Measurements from ENCODE around the gene KRTAP10-3. TPM values are rescaled to one million over a fixed set of nuclear protein-coding genes. Genes with fewer than 3 reads are reported as not detected.

KRTAP10-3 gene
- total and polyA plus RNA-seq, 2 of the 13 experiments (the other 11 are each of a cell fraction or from before 2014, with no cell fraction given): not detected

DNA sequence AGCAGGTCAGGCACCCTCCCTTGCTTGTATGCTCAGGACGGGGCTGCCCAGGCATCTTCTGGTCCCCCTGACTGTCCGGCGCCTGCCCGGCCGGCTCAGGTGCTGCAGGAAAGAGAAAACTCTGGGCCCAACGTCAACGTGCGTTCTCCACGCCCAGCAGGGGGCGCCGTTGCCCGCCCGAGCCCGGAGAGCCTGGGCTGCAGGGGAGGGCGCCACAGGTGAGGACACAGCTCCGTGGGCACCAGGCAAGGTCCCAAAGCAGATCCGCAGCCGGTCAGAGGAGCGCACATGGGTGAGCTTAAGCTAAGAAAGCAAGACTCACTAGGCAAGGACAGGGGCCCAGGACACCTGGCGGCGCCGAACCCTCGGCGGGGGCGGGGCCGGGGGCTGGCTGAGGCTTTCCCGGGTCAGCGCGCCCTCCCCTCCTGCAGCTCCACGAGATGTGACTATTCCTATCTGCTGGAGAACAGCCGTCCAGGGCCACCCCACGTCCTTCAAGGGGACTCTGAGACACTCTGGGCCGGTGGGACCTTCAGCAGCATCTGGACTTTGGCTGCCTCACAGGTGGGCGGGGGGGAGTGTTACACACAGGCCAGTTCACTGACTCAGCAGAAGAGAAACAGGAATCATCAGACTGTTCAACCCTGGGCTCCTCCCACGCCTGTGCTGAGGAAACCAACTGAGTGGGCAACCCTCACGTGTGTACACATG, 47.9 kb downstream of the KRTAP10-3 start (continued):
- 0 out of 2 replicates have a peak, but pooled peaks have one; percentile 47 for TF ChIP-seq FOXC1 (CRISPR knock-in tag; IDR thresholded peaks at IDR 0.05; ENCODE audit: borderline replicate concordance)
- TF ChIP-seq ZNF768 (CRISPR knock-in tag; IDR thresholded peaks at IDR 0.05): peak; percentile 42; the same call in 1 of the 2 replicates
- TF ChIP-seq, protein P1, sequence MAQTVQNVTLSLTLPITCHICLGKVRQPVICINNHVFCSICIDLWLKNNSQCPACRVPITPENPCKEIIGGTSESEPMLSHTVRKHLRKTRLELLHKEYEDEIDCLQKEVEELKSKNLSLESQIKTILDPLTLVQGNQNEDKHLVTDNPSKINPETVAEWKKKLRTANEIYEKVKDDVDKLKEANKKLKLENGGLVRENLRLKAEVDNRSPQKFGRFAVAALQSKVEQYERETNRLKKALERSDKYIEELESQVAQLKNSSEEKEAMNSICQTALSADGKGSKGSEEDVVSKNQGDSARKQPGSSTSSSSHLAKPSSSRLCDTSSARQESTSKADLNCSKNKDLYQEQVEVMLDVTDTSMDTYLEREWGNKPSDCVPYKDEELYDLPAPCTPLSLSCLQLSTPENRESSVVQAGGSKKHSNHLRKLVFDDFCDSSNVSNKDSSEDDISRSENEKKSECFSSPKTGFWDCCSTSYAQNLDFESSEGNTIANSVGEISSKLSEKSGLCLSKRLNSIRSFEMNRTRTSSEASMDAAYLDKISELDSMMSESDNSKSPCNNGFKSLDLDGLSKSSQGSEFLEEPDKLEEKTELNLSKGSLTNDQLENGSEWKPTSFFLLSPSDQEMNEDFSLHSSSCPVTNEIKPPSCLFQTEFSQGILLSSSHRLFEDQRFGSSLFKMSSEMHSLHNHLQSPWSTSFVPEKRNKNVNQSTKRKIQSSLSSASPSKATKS (CRISPR knock-in tag; IDR thresholded peaks at IDR 0.05): no peak
- TF ChIP-seq MED8 (CRISPR knock-in tag; IDR thresholded peaks at IDR 0.05; ENCODE audit: insufficient replicate concordance): no peak
- TF ChIP-seq, protein P2, sequence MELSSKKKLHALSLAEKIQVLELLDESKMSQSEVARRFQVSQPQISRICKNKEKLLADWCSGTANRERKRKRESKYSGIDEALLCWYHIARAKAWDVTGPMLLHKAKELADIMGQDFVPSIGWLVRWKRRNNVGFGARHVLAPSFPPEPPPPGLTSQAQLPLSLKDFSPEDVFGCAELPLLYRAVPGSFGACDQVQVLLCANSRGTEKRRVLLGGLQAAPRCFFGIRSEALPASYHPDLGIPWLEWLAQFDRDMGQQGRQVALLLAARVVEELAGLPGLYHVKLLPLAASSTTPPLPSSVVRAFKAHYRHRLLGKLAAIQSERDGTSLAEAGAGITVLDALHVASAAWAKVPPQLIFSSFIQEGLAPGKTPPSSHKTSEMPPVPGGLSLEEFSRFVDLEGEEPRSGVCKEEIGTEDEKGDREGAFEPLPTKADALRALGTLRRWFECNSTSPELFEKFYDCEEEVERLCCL (CRISPR knock-in tag; IDR thresholded peaks at IDR 0.05; ENCODE audit: borderline replicate concordance): no peak
- no peak for TF ChIP-seq SMARCE1 (IDR thresholded peaks at IDR 0.05; ENCODE audit: borderline replicate concordance)
- 0 out of 2 replicates have a peak, but pooled peaks have one; percentile 40 for TF ChIP-seq ZNF224 (CRISPR knock-in tag; IDR thresholded peaks at IDR 0.05)
- no peak for TF ChIP-seq ARHGAP35 (CRISPR knock-in tag; IDR thresholded peaks at IDR 0.05; ENCODE audit: borderline replicate concordance)
- TF ChIP-seq, protein P3, sequence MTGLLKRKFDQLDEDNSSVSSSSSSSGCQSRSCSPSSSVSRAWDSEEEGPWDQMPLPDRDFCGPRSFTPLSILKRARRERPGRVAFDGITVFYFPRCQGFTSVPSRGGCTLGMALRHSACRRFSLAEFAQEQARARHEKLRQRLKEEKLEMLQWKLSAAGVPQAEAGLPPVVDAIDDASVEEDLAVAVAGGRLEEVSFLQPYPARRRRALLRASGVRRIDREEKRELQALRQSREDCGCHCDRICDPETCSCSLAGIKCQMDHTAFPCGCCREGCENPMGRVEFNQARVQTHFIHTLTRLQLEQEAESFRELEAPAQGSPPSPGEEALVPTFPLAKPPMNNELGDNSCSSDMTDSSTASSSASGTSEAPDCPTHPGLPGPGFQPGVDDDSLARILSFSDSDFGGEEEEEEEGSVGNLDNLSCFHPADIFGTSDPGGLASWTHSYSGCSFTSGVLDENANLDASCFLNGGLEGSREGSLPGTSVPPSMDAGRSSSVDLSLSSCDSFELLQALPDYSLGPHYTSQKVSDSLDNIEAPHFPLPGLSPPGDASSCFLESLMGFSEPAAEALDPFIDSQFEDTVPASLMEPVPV (CRISPR knock-in tag; IDR thresholded peaks at IDR 0.05): no peak
- TF ChIP-seq IRF2 (CRISPR knock-in tag; IDR thresholded peaks at IDR 0.05): peak; percentile 59; the same call in 1 of the 2 replicates
- TF ChIP-seq ZNF264 (CRISPR knock-in tag; IDR thresholded peaks at IDR 0.05): no peak
- TF ChIP-seq ZNF772 (CRISPR knock-in tag; IDR thresholded peaks at IDR 0.05): no peak
- no peak for TF ChIP-seq TBX2 (CRISPR knock-in tag; IDR thresholded peaks at IDR 0.05; ENCODE audit: borderline replicate concordance)
- TF ChIP-seq, protein P4, sequence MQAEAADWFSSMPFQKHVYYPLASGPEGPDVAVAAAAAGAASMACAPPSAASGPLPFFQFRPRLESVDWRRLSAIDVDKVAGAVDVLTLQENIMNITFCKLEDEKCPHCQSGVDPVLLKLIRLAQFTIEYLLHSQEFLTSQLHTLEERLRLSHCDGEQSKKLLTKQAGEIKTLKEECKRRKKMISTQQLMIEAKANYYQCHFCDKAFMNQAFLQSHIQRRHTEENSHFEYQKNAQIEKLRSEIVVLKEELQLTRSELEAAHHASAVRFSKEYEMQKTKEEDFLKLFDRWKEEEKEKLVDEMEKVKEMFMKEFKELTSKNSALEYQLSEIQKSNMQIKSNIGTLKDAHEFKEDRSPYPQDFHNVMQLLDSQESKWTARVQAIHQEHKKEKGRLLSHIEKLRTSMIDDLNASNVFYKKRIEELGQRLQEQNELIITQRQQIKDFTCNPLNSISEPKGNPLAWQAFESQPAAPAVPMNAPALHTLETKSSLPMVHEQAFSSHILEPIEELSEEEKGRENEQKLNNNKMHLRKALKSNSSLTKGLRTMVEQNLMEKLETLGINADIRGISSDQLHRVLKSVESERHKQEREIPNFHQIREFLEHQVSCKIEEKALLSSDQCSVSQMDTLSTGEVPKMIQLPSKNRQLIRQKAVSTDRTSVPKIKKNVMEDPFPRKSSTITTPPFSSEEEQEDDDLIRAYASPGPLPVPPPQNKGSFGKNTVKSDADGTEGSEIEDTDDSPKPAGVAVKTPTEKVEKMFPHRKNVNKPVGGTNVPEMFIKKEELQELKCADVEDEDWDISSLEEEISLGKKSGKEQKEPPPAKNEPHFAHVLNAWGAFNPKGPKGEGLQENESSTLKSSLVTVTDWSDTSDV (CRISPR knock-in tag; IDR thresholded peaks at IDR 0.05): peak; percentile 89; the same call in 1 of the 2 replicates
- TF ChIP-seq MIXL1 (CRISPR knock-in tag; IDR thresholded peaks at IDR 0.05): no peak
- TF ChIP-seq, protein P5, sequence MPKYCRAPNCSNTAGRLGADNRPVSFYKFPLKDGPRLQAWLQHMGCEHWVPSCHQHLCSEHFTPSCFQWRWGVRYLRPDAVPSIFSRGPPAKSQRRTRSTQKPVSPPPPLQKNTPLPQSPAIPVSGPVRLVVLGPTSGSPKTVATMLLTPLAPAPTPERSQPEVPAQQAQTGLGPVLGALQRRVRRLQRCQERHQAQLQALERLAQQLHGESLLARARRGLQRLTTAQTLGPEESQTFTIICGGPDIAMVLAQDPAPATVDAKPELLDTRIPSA (CRISPR knock-in tag; IDR thresholded peaks at IDR 0.05; ENCODE audit: borderline replicate concordance): no peak
- TF ChIP-seq, protein P6, sequence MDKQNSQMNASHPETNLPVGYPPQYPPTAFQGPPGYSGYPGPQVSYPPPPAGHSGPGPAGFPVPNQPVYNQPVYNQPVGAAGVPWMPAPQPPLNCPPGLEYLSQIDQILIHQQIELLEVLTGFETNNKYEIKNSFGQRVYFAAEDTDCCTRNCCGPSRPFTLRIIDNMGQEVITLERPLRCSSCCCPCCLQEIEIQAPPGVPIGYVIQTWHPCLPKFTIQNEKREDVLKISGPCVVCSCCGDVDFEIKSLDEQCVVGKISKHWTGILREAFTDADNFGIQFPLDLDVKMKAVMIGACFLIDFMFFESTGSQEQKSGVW (CRISPR knock-in tag; IDR thresholded peaks at IDR 0.05; ENCODE audit: borderline replicate concordance): no peak
- TF ChIP-seq ATF7-NPFF (CRISPR knock-in tag; IDR thresholded peaks at IDR 0.05; ENCODE audit: low read depth): peak; percentile 55
- peak; percentile 75; the same call in 1 of the 2 replicates for TF ChIP-seq ZNF891 (CRISPR knock-in tag; IDR thresholded peaks at IDR 0.05)
